HCT116 (cell line): ENCODE data around the gene CCDC158.

Experiments
- CTCF ChIP-seq, 3 experiments: fragments of 200-600 bp in 1 of 3; sonication (generic) in 1 of 3; IDR thresholded peaks in 2 of 3; conservative IDR thresholded peaks in 1 of 3; 2 replicates each; pipeline ENCODE4 v1.5.1; 2012 to 2017; ENCODE audit warnings: low read depth in 2 of 3, low read length in 2 of 3, antibody characterized with exemption in 1 of 3, borderline replicate concordance in 1 of 3, control low read depth in 1 of 3, mild to moderate bottlenecking in 1 of 3, mixed read lengths in 1 of 3, mixed run types in 1 of 3, moderate library complexity in 1 of 3; ENCODE audit not compliant: insufficient read depth in 1 of 3
- EZH2 ChIP-seq: fragments of 200-600 bp; sonication (generic); IDR thresholded peaks from 2 replicates; pipeline ENCODE4 v1.6.1; 2017; ENCODE audit warnings: antibody characterized with exemption, mixed run types
- POLR2AphosphoS5 ChIP-seq: IDR thresholded peaks from 2 replicates; pipeline ENCODE4 v1.6.1; 2011; ENCODE audit warnings: mild to moderate bottlenecking, low read depth, low read length, moderate library complexity

GRCh38 chr4:76312457-76312856 is 108.5 kb downstream of the CCDC158 start:
- no peak for TF ChIP-seq POLR2AphosphoS5
- no peak for TF ChIP-seq CTCF (IDR thresholded peaks at IDR 0.05 in 2 of 3, conservative IDR thresholded peaks at IDR 0.05 in 1 of 3; ENCODE audit: borderline replicate concordance in 1 of 3, insufficient read depth in 1 of 3, low read depth in 2 of 3, low read length in 2 of 3)
- TF ChIP-seq EZH2, result no peak
